Neural crest cell (in vitro differentiated cells): Measurements from ENCODE around the gene RAB1A. TPM values are rescaled to one million over a fixed set of nuclear protein-coding genes. Genes with fewer than 3 reads are reported as not detected.
"Not testable (repeated sequence)": the region's sequence is repeated elsewhere in the genome, so short reads cannot be mapped to it uniquely, and the experiment has no call there.

Source experiments
- DNase-seq: peaks from one replicate; pipeline ENCODE4 v3.0.0; 2021; ENCODE audit warnings: low read depth, mixed read lengths, low spot score
- H3K27ac Mint-ChIP-seq: one replicate; pipeline ENCODE4 v1.8.0; 2021; ENCODE audit warnings: mild to moderate bottlenecking, mixed read lengths; ENCODE audit not compliant: unreplicated experiment
- H3K27me3 Mint-ChIP-seq: 2 replicates; pipeline ENCODE4 v1.8.0; 2021; ENCODE audit warnings: low read depth, mild to moderate bottlenecking, mixed read lengths
- H3K36me3 Mint-ChIP-seq: 2 replicates; pipeline ENCODE4 v1.8.0; 2021; ENCODE audit warnings: low read depth, mild to moderate bottlenecking, mixed read lengths
- H3K4me1 Mint-ChIP-seq: 2 replicates; pipeline ENCODE4 v1.8.0; 2021; ENCODE audit warnings: mixed read lengths
- H3K4me3 Mint-ChIP-seq: one replicate; pipeline ENCODE4 v1.8.0; 2021; ENCODE audit warnings: mild to moderate bottlenecking, mixed read lengths
- H3K9me3 Mint-ChIP-seq: 2 replicates; pipeline ENCODE4 v1.8.0; 2021; ENCODE audit warnings: mixed read lengths
- total RNA-seq: library from RNA; stranded (reverse); gene quantifications from 2 replicates; pipeline ENCODE4 v1.2.1, GENCODE V29; 2021
- TF ChIP-seq, protein P1 (sequence below): fragments of 200-600 bp; sonication (generic); conservative IDR thresholded peaks from 2 replicates; pipeline ENCODE4 v1.5.0; 2021; ENCODE audit warnings: antibody characterized with exemption, mild to moderate bottlenecking

RAB1A gene
- total RNA-seq, 1 donor from 2014 or later, result 110 TPM

- no peaks in the 10 kb centered on the region for H3K27me3 Mint-ChIP-seq
- H3K4me1 Mint-ChIP-seq, result peaks cover 33% of the 10 kb centered on the region
- DNase-seq, result no peak
- TF ChIP-seq, protein P1, sequence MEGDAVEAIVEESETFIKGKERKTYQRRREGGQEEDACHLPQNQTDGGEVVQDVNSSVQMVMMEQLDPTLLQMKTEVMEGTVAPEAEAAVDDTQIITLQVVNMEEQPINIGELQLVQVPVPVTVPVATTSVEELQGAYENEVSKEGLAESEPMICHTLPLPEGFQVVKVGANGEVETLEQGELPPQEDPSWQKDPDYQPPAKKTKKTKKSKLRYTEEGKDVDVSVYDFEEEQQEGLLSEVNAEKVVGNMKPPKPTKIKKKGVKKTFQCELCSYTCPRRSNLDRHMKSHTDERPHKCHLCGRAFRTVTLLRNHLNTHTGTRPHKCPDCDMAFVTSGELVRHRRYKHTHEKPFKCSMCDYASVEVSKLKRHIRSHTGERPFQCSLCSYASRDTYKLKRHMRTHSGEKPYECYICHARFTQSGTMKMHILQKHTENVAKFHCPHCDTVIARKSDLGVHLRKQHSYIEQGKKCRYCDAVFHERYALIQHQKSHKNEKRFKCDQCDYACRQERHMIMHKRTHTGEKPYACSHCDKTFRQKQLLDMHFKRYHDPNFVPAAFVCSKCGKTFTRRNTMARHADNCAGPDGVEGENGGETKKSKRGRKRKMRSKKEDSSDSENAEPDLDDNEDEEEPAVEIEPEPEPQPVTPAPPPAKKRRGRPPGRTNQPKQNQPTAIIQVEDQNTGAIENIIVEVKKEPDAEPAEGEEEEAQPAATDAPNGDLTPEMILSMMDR, result no peak
- peaks cover 3% of the 10 kb centered on the region for H3K36me3 Mint-ChIP-seq
- peak overlapping the region; percentile 99 for H3K4me3 Mint-ChIP-seq
- no peaks in the 10 kb centered on the region for H3K9me3 Mint-ChIP-seq
- H3K27ac Mint-ChIP-seq, result peak overlapping the region; percentile 81
These were observed 814 bp upstream of the RAB1A start for GRCh38 chr2:65130664-65131175.

GRCh38 chr2:65129286-65129825, 550 bp downstream of the RAB1A start:
- Mint-ChIP-seq H3K9me3 (no peaks in the 10 kb centered on the region), H3K36me3 (peaks cover 3% of the 10 kb centered on the region), H3K4me1 (peaks cover 37% of the 10 kb centered on the region), H3K27me3 (no peaks in the 10 kb centered on the region), H3K27ac (peak overlapping the region; percentile 100), H3K4me3 (peak overlapping the region; percentile 99)
- peak; percentile 36 for DNase-seq
- TF ChIP-seq, protein P1, result no peak

GRCh38 chr2:65128297-65129190, 1.4 kb downstream of the RAB1A start:
- Mint-ChIP-seq H3K4me3 (peak overlapping the region; percentile 99), H3K27ac (peak overlapping the region; percentile 91), H3K27me3 (no peaks in the 10 kb centered on the region), H3K9me3 (no peaks in the 10 kb centered on the region), H3K4me1 (peaks cover 37% of the 10 kb centered on the region), H3K36me3 (peaks cover 3% of the 10 kb centered on the region)
- DNase-seq, result no peak
- TF ChIP-seq, protein P1, result no peak

- H3K36me3 Mint-ChIP-seq, H3K27ac Mint-ChIP-seq, H3K27me3 Mint-ChIP-seq, H3K9me3 Mint-ChIP-seq, DNase-seq: not testable (repeated sequence)
- peaks cover 40% of the 10 kb centered on the region for H3K4me1 Mint-ChIP-seq
- H3K4me3 Mint-ChIP-seq, result peak overlapping the region; percentile 81
These were observed 4.4 kb downstream of the RAB1A start for GRCh38 chr2:65125457-65125856.

DNA sequence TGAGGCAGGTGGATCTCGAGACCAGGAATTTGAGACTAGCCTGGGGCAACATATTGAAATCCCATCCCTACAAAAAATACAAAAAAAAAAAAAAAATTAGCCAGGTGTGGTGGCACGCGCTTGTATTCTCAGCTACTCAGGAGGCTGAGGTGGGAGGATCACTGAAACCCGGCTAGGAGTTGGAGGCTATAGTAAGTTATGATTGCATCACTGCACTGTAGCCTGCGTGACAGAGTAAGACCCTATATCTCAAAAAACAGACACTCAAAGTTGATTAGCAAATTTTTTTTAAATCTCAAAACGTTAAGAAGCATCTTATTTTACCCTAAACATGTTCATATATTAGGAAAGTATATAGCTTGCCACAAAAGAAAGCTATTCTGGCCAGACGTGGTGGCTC, 7.6 kb downstream of the RAB1A start:
- TF ChIP-seq, protein P1, result no peak
- no peak for DNase-seq
- H3K36me3 Mint-ChIP-seq, result peaks cover 3% of the 10 kb centered on the region
- no peak overlapping the region for H3K27ac Mint-ChIP-seq
- no peak overlapping the region for H3K4me3 Mint-ChIP-seq
- H3K9me3 Mint-ChIP-seq, result no peaks in the 10 kb centered on the region
- peaks cover 23% of the 10 kb centered on the region for H3K4me1 Mint-ChIP-seq
- no peaks in the 10 kb centered on the region for H3K27me3 Mint-ChIP-seq
